ENCODE results near the gene SUPT3H.
A peak's percentile ranks its signal among the peaks of the same experiment; 100 is the strongest.
"Not testable (repeated sequence)": the region's sequence is repeated elsewhere in the genome, so short reads cannot be mapped to it uniquely, and the experiment has no call there.

SUPT3H gene

GRCh38 chr6:45115696-45116095, 262.0 kb downstream of the SUPT3H start:
- peak; percentile 32 for DNase-seq (ENCODE audit: low spot score)

GRCh38 chr6:45112711-45113110, 265.0 kb downstream of the SUPT3H start:
- DNase-seq (ENCODE audit: low spot score) = no peak

GRCh38 chr6:45109551-45109950, 268.2 kb downstream of the SUPT3H start:
- DNase-seq (ENCODE audit: low spot score) = no peak

DNA sequence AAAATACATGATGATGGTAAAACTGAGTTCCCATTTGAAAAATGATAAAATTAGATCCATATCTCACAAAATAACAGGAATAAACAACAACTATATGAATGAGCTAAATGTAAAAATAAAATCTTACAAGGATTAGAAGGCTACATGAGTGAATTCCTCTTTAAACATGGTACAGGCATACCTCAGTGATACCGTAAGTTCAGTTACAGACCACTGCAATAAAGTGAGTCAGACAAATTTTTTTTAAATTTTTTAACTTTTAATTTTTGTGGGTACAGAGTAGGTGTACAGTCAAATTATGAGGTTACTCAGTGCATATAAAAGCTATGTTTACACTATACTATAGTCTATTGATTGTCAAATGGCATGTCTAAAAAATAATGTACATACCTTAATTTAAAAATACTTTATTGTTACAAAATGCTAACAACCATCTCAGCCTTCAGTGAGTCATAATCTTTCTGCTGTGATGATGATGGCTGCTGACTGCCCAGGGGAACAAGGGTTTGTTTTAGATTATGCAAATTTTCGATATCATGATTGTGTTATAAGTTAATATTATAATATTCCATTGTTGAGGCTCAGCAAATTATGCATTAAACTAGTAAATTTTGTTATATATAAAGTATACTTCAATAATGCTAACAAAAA, 272.4 kb downstream of the SUPT3H start:
- DNase-seq (ENCODE audit: low spot score) = no peak

- no peak for DNase-seq (ENCODE audit: low spot score)
These were observed 273.3 kb downstream of the SUPT3H start for GRCh38 chr6:45104429-45104828.

DNA sequence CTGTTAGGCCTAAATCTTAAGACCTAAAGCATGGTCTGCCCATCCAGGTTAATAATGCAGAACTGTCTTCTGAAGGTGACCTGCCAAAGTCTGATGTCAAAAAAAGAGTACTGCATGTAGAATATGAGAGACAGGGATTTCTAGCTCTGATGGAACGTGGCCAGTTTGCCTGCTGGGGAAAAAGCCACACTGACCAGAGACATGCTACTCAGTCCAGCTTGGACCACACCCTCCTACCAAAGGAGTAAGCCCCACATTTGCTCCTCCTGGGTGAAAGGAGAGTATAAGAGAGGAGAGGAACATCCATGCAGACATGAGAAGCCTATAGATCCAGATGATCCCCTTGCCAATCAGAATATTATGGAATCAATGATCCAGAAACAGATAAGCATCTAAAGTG, 279.5 kb downstream of the SUPT3H start:
- no peak for DNase-seq (ENCODE audit: low spot score)

DNA sequence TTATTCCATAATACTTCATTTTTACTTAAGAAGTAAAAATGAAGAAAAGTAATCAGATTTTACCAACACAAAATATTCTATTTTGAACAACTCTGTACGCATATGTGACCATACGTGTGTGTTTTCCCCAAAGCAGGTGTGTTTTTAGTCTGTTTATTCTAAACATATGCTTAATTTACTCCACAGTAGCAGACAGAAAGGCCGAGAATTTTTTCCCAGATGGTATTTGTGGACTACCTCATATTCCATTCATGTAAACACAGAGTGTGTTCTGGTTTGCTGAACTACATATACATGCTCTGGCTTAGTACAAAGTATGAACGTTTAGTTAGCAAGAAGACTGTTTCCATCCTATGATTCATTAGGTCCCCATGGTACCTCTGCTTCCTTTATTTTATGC, 282.9 kb downstream of the SUPT3H start:
- no peak for DNase-seq (ENCODE audit: low spot score)

DNA sequence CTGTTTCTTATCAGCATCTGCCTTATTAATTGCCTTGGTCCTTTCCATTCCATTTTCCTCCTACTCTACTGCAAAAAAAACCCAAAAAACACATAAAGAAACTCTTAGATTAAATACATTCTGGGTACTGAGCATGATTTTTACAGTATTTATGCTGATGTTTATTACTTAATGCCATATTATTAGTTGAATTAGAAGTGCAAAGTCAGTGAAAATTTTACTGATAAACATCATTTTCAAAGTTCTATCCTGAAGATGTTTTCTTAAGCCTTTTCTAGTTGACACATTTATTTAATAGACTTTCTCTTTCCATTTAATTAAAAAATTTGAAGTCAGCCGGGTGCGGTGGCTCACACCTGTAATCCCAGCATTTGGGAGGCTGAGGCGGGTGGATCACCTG, 285.6 kb downstream of the SUPT3H start:
- DNase-seq (ENCODE audit: low spot score) = no peak

- DNase-seq (ENCODE audit: low spot score) = no peak
These were observed 291.2 kb downstream of the SUPT3H start for GRCh38 chr6:45086360-45087084.

- DNase-seq (ENCODE audit: low spot score) = no peak
These were observed 293.5 kb downstream of the SUPT3H start for GRCh38 chr6:45084257-45084656.

GRCh38 chr6:45082091-45082490, 295.6 kb downstream of the SUPT3H start:
- no peak for DNase-seq (ENCODE audit: low spot score)

DNA sequence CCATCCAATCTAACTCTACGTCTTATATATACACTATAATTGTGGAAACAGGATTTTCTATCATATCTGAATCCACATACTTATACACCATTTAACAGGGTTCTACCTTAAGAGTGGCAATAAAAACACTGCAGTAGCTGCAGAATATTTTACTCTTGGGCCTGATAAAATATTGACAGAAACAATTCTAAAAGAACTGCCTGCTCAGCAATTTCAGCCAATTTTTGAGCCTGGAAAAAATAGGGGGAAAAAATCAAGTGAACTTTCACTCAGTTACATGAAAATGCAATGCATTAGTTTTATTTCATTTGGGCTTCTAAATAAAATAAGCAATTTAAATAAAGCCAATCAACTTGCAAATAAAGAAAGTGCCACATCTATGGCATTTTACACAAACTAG, 296.1 kb downstream of the SUPT3H start:
- no peak for DNase-seq (ENCODE audit: low spot score)

DNA sequence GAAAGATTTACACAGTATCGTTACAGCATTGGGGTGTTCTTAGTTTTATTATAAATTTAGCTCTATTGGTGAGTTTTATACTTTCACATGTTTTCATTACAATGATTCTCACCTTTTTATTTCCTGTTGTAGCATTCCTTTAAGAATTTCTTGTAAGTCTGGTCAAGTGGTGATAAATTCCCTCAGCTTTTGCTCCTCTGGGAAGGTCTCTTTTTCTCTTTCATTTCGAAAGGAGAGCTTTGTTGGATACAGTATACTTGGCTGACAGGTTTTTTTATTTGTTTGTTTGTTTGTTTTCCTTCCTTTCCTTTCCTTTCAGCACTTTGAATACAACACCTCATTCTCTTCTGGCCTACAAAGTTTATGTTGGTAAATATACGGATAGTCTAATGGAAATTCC, 299.3 kb downstream of the SUPT3H start:
- DNase-seq (ENCODE audit: low spot score) = no peak

- peak; percentile 47 for DNase-seq (ENCODE audit: low spot score)
These were observed 301.4 kb downstream of the SUPT3H start for GRCh38 chr6:45076217-45076930.

- peak; percentile 96 for DNase-seq (ENCODE audit: low spot score)
These were observed 302.5 kb downstream of the SUPT3H start for GRCh38 chr6:45075246-45075645.

- no peak for DNase-seq (ENCODE audit: low spot score)
These were observed 303.3 kb downstream of the SUPT3H start for GRCh38 chr6:45074439-45074838.

- no peak for DNase-seq (ENCODE audit: low spot score)
These were observed 304.0 kb downstream of the SUPT3H start for GRCh38 chr6:45073771-45074170.

- no peak for DNase-seq (ENCODE audit: low spot score)
These were observed 305.1 kb downstream of the SUPT3H start for GRCh38 chr6:45072673-45073072.

- no peak for DNase-seq (ENCODE audit: low spot score)
These were observed 305.7 kb downstream of the SUPT3H start for GRCh38 chr6:45072016-45072415.

DNA sequence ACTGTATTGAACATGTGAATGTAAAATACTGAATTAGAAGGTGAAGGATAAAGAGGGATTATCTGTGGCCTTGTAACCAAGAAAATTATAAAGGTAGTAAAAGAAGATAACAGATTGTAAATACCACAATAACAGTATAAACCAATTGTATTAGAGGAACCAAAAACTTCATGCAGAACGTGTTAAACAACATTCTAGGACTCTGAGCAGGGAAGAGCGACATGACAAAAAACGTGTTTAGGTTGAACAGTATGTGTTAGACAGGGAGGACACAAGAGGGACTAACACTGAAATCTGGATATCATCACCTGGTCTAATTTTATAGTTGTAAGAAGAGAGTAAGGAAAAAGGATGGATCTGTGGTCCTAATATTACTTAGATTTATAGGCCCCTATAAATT, 308.6 kb downstream of the SUPT3H start:
- no peak for DNase-seq (ENCODE audit: low spot score)

GRCh38 chr6:45067446-45067845, 310.3 kb downstream of the SUPT3H start:
- DNase-seq (ENCODE audit: low spot score) = not testable (repeated sequence)

GRCh38 chr6:45062659-45063058, 315.1 kb downstream of the SUPT3H start:
- not testable (repeated sequence) for DNase-seq (ENCODE audit: low spot score)

GRCh38 chr6:45057711-45058110, 320.0 kb downstream of the SUPT3H start:
- DNase-seq (ENCODE audit: low spot score) = no peak

Measured in kidney tubule cell (primary cell).